ENCODE results near the gene TCF4.

Gene TCF4

DNA sequence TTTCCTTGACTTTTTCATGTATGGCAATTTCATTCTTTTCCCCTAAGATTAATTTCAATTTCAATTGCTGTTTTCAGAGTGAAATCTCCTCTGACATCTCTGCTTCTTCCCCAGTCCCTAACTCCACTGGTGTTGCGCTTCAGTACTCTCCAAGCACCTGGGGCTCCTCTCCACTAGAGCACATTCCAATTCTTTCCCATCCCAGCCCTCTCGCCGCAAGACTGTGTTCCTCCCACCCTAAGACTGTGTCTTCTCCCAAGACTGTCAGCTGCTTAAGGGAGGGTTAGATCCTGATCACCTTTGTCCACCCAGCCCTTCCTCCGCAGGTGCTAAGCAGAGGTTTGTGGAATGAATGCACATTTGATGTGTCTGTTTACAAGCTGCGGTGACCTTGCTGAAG, 373.0 kb downstream of the TCF4 start:
- DNase-seq, result no peak

DNA sequence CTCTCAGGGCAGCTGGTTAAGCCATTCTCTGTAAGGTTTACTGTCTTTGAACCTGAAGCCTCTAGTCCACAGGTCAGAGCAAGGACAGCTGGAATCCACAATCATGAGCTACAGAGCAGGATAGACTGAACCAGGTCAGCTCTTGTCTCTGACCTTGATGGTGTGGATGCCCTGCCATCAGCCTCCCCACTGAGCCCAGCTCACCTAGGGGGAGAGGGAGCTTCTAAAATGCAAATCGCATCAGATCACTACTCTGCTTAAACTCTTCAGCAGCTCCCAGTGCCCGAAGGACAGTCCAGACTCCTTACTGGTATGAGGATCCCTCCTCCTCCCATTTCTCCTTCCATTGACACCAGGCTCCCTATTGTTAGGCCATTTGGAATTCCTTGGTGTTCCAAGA, 373.5 kb downstream of the TCF4 start:
- DNase-seq, result no peak

DNA sequence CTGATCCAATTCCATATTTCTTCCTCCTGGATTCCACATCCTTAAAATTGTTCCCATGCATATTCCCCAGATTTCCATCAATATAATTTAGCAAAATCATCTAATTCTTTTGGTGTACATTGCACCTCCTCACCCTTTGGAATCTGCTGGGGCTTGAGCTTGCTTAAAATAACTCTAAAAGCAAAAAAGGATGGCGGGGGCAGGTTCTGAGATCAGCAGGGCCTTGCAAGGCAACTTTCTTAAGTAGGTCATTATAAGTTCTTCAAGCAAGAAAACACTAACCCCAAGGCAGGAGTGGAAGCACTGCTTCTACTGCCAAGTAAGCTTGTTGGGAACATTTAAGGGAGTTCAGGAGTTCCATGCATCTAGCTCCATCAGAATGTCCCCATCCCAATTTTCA, 374.4 kb downstream of the TCF4 start:
- DNase-seq, result no peak

DNA sequence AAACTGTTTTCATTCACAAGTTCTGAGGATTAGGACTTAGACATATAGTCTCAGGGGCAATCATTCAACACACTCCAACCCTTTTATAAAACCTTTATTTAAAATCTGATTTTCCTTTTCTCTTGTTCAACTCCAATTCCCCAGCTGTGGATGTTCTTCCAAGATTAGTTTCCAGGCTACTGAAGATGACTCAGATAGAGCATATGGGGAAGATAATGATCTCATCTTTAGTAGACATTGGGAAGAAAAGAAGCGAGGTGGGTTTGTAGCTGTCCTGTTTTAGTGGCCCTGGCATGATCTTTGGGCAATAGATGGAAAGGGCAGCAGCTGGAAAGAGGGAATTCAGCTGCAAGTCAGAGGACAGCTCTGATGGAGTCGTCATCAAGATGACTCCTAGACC, 381.1 kb downstream of the TCF4 start:
- no peak for DNase-seq

DNA sequence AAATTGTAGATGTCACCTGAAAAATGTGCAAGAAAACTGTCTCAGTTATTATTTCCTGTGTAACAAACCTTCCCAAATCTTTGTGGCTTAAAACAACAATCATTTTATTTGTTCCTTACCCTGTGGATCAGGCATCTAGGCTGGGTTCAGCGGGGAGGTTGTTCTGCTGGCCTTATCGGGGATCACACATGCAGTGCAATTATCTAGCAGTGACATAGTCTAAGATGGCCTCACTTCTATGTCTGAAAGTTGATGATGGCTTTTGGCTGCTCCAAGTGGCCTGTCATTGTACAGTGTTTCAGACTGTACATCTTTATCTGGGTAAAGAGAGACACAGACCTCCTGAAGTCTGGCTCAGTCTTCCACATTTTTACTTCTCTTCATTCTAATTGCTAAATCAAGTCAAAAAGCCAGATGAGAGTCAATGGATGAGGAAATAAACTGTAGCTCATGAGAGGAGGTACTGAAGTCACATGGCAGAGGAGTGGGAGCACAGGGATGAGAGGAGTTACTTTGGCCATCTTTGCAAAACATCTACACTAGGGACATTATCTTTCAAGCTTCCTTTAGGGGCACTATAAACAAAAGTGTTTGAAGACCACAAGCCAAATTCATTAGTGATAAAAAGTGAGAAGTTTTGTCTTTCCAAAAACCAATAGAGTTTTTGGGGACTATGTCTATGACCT, 385.6 kb downstream of the TCF4 start:
- DNase-seq, result no peak

DNA sequence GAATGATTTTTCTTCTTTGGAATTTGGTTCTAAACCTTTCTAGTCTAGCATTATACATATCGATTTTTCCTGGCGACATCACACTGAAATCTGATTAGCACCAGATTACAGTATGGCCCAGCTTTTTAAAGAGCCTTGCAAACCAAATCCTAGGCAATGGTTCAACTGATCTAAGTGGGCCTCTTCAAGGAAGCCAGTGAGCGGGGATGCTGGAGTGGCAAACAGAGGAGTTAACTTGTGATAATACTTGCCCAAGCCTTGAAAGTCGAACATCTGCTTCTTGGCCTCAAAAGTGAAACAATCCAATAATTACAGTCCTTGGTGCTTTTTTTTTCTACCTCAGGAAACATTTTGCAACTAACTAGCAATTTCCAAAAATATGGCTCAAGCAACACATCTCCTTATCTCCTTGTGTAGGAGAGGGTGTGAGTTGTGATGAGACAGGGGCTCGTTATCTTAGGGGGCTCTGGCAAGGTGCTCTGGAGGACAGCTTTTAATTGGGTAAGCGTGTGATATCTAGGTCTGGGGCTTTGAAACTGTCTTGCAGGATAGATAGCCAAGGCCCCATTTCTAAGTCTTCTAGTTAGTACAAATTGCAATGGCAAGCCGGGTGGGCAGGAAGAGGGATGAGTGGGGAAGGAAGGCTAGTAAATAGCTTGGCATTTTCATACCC, 388.6 kb downstream of the TCF4 start:
- no peak for DNase-seq

DNA sequence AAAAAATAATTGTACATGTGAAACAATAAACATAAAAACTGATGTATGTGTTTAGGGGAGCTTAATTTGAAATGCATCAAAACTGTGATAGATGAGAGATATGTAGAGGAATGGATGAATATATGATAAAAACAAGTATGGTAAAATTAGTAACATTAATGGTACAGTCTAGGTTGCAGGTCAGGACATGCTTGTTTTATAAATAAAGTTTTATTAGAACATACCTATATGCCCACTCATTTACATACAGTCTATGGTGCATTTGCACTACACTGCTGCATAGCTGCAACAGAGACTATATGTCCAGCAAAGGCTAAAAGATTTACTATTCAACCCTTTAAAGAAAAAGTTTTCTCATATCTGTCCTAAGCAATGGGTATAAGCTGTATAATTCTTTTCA, 392.1 kb downstream of the TCF4 start:
- DNase-seq, result no peak

DNA sequence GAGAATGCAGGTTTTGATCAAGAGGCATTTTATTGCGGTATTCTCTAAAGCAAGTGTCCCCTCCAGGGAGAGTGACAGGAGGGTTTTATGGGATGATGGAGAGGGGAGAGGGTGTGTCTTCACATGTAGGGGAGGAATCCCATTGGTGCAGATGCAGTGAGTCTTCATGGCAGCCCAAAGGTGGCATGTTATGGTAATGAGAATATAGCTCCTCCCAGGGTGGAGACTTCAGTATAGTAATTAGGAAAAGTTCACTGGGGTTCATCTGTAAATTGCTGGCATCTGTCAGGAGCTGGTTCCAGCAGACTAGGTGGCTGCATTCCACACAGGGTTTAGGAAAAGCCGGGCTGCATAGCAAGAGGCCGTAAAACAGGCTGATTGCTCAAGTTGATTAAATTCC, 398.0 kb downstream of the TCF4 start:
- no peak for DNase-seq

DNA sequence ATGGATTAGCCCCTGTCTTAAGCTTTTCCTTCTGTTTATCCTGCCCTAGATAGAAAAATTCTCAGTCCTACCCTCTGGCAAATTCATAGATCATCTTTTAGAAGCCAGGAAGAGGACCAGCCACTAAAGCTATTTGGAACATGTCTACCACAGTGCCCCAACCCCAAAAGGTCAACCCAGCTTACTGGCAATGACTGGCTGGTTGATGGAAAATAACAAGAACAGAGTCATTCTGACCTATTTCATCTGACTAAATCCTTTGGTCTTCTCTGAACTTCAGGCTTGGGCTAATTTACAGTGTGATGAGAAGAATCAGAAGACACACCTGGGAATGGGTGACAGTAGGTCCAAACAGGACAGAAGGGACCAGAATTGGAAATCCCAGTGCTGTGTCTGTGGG, 401.4 kb downstream of the TCF4 start:
- no peak for DNase-seq

DNA sequence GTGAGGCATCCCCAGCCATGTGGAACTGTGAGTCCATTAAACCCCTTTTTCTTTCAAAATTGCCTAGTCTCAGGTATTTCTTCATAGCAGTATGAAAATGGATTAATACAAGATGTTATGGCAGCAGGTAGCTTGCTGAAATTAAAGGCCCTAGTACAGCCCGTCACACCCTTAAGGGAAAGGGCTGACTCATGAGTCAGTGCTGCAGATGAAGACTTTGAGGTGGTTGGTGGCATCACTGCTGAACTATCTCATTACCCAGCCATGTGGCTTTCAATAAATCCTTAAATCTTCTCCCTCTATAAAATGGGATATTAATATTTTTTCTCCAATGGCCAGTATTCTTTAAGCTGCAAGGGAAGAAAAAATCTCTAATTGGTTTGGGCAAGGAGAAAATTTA, 402.6 kb downstream of the TCF4 start:
- DNase-seq, result no peak

DNA sequence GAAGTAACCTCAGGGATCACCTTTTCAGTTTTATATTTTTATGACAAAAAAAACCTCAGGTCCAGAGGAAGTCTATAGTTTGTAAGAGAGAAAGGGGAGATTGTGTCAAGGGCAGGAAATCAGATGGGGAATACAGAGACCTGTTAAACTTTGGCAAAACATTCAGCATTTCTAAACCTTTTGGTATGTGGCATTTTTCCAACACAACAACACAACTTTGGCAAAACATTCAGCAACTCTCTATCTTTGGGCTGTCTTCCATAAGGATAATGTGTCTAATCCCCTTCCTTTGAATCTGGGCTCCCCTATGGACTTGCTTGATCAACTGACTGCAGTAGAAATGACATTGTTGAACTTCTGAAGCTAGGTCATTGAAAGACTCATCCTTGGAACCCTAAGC, 408.2 kb downstream of the TCF4 start:
- DNase-seq, result no peak

DNA sequence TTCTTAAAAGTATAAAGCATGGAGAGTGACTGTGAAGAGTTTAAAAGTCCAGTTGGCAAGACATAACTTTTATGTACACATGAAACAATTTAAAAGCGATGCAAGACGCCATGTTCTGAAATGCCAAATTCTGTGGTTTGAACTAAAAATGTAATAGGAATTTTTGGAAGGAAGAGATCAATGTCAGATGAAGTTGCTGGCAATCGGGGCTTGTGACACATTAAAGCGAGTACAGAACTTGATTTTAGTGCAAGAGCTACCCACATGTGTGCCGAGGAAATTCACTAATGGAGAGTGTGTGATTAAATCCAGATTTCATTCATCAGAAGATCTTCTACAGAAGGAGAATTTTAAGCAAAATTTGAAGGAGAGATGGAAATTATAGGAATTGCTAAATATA, 408.6 kb downstream of the TCF4 start:
- no peak for DNase-seq

DNA sequence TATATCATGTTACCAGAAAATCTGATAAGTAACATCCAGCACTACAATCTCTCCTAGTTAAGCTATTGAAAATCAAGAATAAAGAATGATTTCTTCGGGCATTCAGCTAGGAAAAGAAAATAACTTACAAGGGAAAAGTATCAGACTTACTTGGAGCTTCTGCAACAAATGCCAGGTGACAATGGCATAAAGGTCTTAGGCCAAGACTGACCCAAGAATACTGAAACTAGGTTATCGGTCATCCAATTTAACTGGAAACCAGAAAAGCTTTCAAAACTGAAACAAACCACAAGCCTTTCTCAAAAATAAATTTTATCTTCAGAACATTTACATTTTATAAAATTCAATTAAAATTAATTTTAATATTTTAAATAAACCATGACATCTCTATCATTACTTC, 414.7 kb downstream of the TCF4 start:
- DNase-seq, result no peak

Measured in inflammatory macrophage treated with lipopolysaccharide for 1 hour (primary cell).